Upper lobe of left lung (tissue), 6 donors: ENCODE results near the gene DTX2. TPM values are rescaled to one million over a fixed set of nuclear protein-coding genes. Genes with fewer than 3 reads are reported as not detected.
"Not testable (repeated sequence)": the region's sequence is repeated elsewhere in the genome, so short reads cannot be mapped to it uniquely, and the experiment has no call there.

Experiments used
- ATAC-seq, 2 donors: fragments of 200-7000 bp; cut with Tn5 transposase; one replicate each; pipeline ENCODE4 v1.9.1; 2022; ENCODE audit warnings: mild to moderate bottlenecking in 2 of 2, moderate library complexity in 2 of 2; ENCODE audit not compliant: low FRiP score in 2 of 2
- DNase-seq, 2 donors: peaks; one replicate each; pipeline ENCODE4 v3.0.0-alpha.2; 2019 to 2020
- H3K27ac ChIP-seq, 4 donors: fragments of 200-600 bp; sonication (generic); one replicate each; pipeline ENCODE4 v1.5.1; 2016 to 2019
- H3K27me3 ChIP-seq, 4 donors: fragments of 200-600 bp; sonication (generic); one replicate each; pipeline ENCODE4 v1.5.1; 2017 to 2019
- H3K36me3 ChIP-seq, 4 donors: fragments of 200-600 bp; sonication (generic); one replicate each; pipeline ENCODE4 v1.5.1; 2016 to 2019
- H3K4me1 ChIP-seq, 4 donors: fragments of 200-600 bp; sonication (generic); one replicate each; pipeline ENCODE4 v1.5.1; 2018 to 2019
- H3K4me3 ChIP-seq, 4 donors: fragments of 200-600 bp; sonication (generic); one replicate each; pipeline ENCODE4 v1.5.1; 2017 to 2019; ENCODE audit warnings: mild to moderate bottlenecking in 2 of 4, moderate library complexity in 1 of 4
- H3K9me3 ChIP-seq, 4 donors: fragments of 200-600 bp; sonication (generic); one replicate each; pipeline ENCODE4 v1.5.1; 2018 to 2019
- EP300 ChIP-seq, 4 donors: sonication (generic); formaldehyde crosslinking; IDR thresholded peaks; one replicate each; pipeline ENCODE4 v1.5.1; 2017; ENCODE audit warnings: antibody characterized with exemption in 4 of 4, control low read depth in 2 of 4
- POLR2A ChIP-seq, 4 donors: fragments of 450-650 bp; IDR thresholded peaks; one replicate each; pipeline ENCODE4 v1.5.1; 2016 to 2017; ENCODE audit warnings: antibody characterized with exemption in 4 of 4, mild to moderate bottlenecking in 2 of 4
- POLR2AphosphoS5 ChIP-seq, 2 donors: sonication (generic); formaldehyde crosslinking; IDR thresholded peaks; one replicate each; pipeline ENCODE4 v1.5.1; 2017; ENCODE audit warnings: antibody characterized with exemption in 2 of 2
- WGBS, 2 donors: methylation state at CpG; one replicate each; pipeline ENCODE4 v1.1.5; 2017 to 2018; 5-methylcytosine and 5-hydroxymethylcytosine counted together
- total RNA-seq, 6 donors: library from RNA; depleted of rRNA in 4 of 6; stranded (reverse); fragments of >200 nt in 4 of 6; gene quantifications; one replicate each; pipeline versions ENCODE4 v1.1.0 to v1.2.1, GENCODE V29; 2016 to 2021
- TF ChIP-seq, protein P1 (sequence below), 6 experiments: fragments of 450-650 bp in 4 of 6; fragments of 200-600 bp in 2 of 6; sonication (generic) in 2 of 6; IDR thresholded peaks; one replicate each; pipeline ENCODE4 v1.5.1; 2016 to 2019; ENCODE audit warnings: antibody characterized with exemption in 6 of 6
- donor health status: DM: no; HTN: no; CAD: no; lungs with moderate emphysema.
- donor health status: DM: no; HTN: yes; CAD: no; lungs with severe emphysema.

DTX2 gene
- 10 to 100 TPM; 24.2 to 82.8 (median 36.1) TPM for total RNA-seq

DNA sequence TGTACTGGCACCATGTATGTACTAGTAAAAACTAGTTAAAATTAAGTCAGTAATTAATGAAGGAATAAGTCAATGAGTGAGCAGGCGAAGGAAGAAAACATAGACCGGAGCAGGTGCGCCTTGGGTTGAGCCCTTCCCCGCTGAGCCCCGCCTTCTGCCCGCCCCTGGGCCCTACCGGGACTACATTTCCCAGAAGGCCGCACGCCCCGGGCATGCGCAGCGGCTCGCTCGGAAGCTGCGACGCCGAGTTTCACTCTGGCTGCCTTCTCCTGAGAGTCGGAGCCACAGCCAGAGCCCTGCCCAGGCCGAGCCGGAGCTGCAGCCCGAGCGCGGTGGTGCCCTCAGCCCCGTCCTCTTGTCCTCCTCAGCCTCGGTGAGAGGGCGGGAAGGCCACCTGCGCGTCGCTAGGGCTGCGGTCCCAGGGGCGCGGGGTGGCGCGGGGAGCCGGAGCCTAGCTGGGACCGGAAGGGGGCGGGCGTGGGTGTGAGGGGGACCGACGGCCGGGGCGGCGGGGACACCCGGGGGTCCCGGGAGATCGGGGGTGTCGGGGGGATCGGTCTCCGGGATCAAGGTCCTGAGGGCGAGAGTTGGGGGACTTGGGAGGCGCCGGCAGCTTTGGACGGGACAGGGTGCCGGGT, at the start of gene DTX2:
DTX2 (plus strand) TSS at position 246 of the 638 bp plus-strand sequence. CDS start 18,801 bp downstream, outside the sequence.
- no CpG with 5 or more reads among the region's 54 CpGs for WGBS, 2 donors
- not testable (repeated sequence) for H3K9me3 ChIP-seq, H3K36me3 ChIP-seq, H3K27me3 ChIP-seq, H3K4me1 ChIP-seq
- peak; percentile 96 to 97 for ATAC-seq
- DNase-seq: peak in 1 of 2 donors; percentile 91
- Histone ChIP-seq H3K4me3 (peak within 1 kb of the TSS; percentile 50 to 70 (median 57)), H3K27ac (peak within 1 kb of the TSS in 3 of 4 donors; percentile 75 to 86 (median 85))

DNA sequence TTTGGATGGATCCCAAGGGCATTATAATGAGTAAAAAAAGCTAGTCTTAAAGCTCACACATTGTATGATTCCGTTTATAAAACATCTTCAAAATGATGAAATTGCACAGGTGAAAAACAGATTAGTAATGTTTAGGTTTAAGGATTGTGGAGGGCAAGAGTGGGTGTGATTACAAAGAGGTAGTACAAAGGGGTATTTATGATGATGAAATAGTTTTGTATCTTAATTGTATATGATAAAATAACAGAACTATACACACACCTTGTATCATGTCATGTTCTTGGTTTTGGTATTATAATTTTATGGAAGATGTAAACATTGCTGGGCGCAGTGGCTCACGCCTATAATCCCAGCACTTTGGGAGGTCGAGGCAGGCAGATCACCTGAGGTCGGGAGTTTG, 49.3 kb upstream of the DTX2 start:
- no peak for ATAC-seq
- 81 to 87% methylated on average over 5 of the region's 5 CpGs for WGBS, 2 donors

DNA sequence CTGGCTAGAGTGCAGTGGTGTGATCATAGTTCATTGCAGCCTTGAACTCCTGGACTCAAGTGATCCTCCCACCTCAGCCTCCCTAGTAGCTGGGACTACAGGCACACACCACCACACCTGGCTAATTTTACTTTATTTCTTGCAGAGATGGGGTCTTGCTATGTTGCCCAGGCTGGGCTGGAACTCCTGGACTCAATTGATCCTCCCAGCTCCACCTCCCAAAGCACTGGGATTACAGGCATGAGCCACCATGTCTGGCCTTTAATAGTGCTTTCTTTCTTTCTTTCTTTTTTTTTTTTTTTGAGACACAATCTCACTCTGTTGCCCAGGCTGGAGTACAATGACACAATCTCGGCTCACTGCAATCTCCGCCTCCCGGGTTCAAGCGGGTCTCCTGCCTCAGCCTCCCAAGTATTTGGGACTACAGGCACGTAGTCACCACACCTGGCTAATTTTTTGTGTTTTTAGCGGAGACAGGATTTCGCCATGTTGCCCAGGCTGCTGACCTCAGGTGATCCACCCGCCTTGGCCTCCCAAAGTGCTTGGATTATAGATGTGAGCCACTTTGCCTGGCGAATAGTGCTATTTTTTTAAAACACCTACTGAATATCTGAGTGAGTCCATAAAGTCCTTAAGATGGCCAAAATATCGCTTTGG, 43.7 kb upstream of the DTX2 start:
- H3K4me3 ChIP-seq, H3K27ac ChIP-seq, H3K36me3 ChIP-seq, H3K9me3 ChIP-seq, H3K27me3 ChIP-seq, H3K4me1 ChIP-seq, DNase-seq, ATAC-seq: not testable (repeated sequence)
- WGBS, 2 donors: 96 to 97% methylated on average over 9 to 10 of the region's 10 CpGs

More for the DNA sequence above, 49.3 kb upstream of the DTX2 start:
- Histone ChIP-seq H3K36me3 (no peaks in the 10 kb centered on the region), H3K27me3 (no peaks in the 10 kb centered on the region), H3K4me3 (no peak overlapping the region), H3K27ac (no peak overlapping the region), H3K4me1 (no peaks in the 10 kb centered on the region), H3K9me3 (no peaks in the 10 kb centered on the region)
- TF ChIP-seq EP300 (IDR thresholded peaks at IDR 0.05) (no peak), POLR2A (IDR thresholded peaks at IDR 0.05) (no peak), POLR2AphosphoS5 (IDR thresholded peaks at IDR 0.05) (no peak)
- TF ChIP-seq, protein P1, sequence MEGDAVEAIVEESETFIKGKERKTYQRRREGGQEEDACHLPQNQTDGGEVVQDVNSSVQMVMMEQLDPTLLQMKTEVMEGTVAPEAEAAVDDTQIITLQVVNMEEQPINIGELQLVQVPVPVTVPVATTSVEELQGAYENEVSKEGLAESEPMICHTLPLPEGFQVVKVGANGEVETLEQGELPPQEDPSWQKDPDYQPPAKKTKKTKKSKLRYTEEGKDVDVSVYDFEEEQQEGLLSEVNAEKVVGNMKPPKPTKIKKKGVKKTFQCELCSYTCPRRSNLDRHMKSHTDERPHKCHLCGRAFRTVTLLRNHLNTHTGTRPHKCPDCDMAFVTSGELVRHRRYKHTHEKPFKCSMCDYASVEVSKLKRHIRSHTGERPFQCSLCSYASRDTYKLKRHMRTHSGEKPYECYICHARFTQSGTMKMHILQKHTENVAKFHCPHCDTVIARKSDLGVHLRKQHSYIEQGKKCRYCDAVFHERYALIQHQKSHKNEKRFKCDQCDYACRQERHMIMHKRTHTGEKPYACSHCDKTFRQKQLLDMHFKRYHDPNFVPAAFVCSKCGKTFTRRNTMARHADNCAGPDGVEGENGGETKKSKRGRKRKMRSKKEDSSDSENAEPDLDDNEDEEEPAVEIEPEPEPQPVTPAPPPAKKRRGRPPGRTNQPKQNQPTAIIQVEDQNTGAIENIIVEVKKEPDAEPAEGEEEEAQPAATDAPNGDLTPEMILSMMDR (IDR thresholded peaks at IDR 0.05): no peak
- no peak for DNase-seq

DNA sequence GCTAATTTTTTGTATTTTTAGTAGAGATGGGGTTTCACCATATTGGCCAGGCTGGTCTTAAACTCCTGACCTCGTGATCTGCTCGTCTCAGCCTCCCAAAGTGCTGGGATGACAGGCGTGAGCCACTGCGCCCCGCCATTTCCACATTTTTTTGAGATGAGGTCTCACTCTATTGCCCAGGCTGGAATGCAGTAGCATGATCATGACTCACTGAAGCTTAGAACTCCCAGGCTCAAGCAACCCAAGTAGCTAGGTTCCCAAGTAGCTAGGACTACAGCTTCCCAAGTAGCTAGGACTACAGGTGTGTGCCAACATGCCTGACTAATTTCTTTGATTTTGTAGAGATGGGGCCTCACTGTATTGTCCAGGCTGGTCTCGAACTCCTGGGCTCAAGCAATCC, 40.4 kb upstream of the DTX2 start:
- not testable (repeated sequence) for DNase-seq, H3K36me3 ChIP-seq, H3K9me3 ChIP-seq, H3K27ac ChIP-seq, H3K27me3 ChIP-seq, H3K4me3 ChIP-seq, H3K4me1 ChIP-seq
- peak in 1 of 2 donors; percentile 75 for ATAC-seq
- WGBS, 2 donors: 86 to 88% methylated on average over 6 of the region's 6 CpGs

DNA sequence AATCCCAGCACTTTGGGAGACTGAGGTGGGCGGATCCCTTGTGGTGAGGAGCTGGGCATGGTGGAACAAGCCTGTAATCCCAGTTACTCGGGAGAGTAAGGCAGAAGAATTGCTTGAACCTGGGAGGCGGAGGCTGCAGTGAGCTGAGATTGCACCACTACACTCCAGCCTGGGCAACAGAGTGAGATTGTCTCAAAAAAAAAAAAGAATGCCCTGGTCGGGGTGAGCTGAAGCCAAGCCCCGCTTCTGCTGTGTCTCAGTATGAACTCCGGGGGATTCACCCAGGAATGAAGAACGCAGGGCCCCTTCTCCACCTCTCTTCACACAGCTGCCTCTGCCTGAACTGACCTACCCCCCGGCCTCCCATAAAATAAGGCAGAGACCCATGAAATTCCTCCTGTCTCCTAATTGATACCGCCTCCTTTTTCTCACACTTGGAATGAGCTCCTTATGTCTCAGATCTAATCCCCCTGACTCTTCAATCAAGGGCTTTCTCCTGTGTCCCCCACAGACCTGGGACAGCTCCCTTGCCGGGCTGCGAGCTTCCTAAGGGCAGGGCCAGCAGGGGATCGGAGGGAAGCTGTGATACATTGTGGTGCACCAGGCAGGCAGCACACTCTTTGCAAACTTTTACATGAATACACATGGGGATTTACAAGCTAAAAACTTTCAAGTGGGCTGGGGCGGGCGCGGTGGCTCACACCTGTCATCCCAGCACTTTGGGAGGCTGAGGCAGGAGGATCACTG, 37.7 kb upstream of the DTX2 start:
- Histone ChIP-seq H3K4me1 (peaks cover 0 to 4% (median 2%) of the 10 kb centered on the region in 4 donors), H3K27ac (no peak overlapping the region), H3K9me3 (peaks cover 0 to 3% (median 0%) of the 10 kb centered on the region in 4 donors), H3K27me3 (no peaks in the 10 kb centered on the region), H3K36me3 (no peaks in the 10 kb centered on the region), H3K4me3 (no peak overlapping the region)
- 67% methylated on average over 15 of the region's 15 CpGs for WGBS, 2 donors
- no peak for DNase-seq
- peak; percentile 52 to 71 for ATAC-seq
- no peak for TF ChIP-seq EP300 (IDR thresholded peaks at IDR 0.05)
- TF ChIP-seq, protein P1 (IDR thresholded peaks at IDR 0.05): no peak
- no peak for TF ChIP-seq POLR2A (IDR thresholded peaks at IDR 0.05)
- no peak for TF ChIP-seq POLR2AphosphoS5 (IDR thresholded peaks at IDR 0.05)

DNA sequence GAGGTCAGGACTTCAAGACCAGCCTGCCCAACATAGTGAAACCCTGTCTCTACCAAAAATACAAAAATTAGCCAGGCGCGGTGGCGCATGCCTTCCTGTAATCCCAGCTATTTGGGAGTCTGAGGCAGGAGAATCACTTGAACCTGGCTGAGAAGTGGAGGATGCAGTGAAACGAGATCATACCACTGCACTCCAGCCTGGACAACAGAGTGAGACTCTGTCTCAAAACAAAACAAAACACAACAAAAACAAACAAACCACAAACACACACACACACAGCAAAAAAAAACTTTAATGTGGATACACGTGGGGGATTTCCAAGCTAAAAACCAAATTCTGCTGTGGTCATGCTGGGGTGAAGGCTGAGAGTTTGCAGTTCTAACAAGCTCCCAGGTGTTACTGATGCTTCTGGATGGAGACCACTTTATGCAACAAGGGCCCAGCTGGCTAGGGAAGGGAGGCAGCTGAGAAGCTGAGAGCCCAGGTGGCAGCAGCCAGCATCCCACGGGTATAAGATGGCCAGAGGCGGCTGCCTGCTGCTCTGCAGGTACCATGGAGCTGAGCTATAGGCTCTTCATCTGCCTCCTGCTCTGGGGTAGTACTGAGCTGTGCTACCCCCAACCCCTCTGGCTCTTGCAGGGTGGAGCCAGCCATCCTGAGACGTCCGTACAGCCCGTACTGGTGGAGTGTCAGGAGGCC, 36.9 kb upstream of the DTX2 start, which contains the start of gene ZP3:
ZP3 (plus strand) TSS at position 538 of the 699 bp plus-strand sequence; CDS start at position 553, 15 bp downstream.
- Histone ChIP-seq H3K4me1 (peaks cover 0 to 4% (median 2%) of the 10 kb centered on the region in 4 donors), H3K4me3 (no peak within 1 kb of the TSS), H3K27me3 (no peaks in the 10 kb centered on the region), H3K9me3 (peaks cover 0 to 3% (median 0%) of the 10 kb centered on the region in 4 donors), H3K27ac (no peak within 1 kb of the TSS), H3K36me3 (no peaks in the 10 kb centered on the region)
- TF ChIP-seq POLR2A (IDR thresholded peaks at IDR 0.05) (no peak), POLR2AphosphoS5 (IDR thresholded peaks at IDR 0.05) (no peak), EP300 (IDR thresholded peaks at IDR 0.05) (no peak)
- TF ChIP-seq, protein P1 (IDR thresholded peaks at IDR 0.05): no peak
- ATAC-seq (no peak), DNase-seq (no peak)
- WGBS, 2 donors: 86 to 91% methylated on average over 9 to 10 of the region's 10 CpGs
